ENCODE results near the gene BMP15.

The BMP15 gene

DNA sequence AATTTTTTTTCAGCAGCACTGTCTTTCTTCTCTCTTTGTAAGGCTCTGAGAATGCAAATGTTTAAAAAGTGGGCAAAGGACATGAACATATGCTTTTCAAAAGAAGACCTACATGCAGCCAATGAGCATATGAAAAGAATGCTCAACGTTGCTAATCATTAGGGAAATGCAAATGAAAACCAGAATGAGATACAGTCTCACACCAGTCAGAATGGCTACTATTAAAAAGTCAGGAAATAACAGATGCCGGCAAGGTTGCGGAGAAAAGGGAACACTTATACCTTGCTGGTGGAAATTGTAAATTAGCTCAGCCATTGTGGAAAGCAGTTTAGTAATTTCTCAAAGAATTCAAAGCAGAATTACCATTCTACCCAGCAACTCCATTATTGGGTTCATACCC is 51.6 kb downstream of the BMP15 start:
- no peak for DNase-seq (ENCODE audit: low spot score)
- no peak overlapping the region for H3K27ac ChIP-seq
- ChIA-PET POLR2A (ENCODE audit: low non-redundant PET) (no interaction called here), CTCF (no interaction called here)
- no peak for TF ChIP-seq CTCF (conservative IDR thresholded peaks at IDR 0.05; ENCODE audit: low read depth)

GRCh38 chrX:50963842-50964241 is 53.3 kb downstream of the BMP15 start:
- no peak overlapping the region for H3K27ac ChIP-seq
- no peak for TF ChIP-seq CTCF (conservative IDR thresholded peaks at IDR 0.05; ENCODE audit: low read depth)
- CTCF ChIA-PET = no interaction called here
- POLR2A ChIA-PET (ENCODE audit: low non-redundant PET) = no interaction called here
- DNase-seq (ENCODE audit: low spot score) = no peak
